Astrocyte (in vitro differentiated cells and primary cell): Measurements from ENCODE around the gene ZIC1. TPM values are rescaled to one million over a fixed set of nuclear protein-coding genes. Genes with fewer than 3 reads are reported as not detected.

ENCODE experiments used
- DNase-seq: peaks from one replicate; pipeline ENCODE4 v3.0.0-alpha.2; 2010; ENCODE audit warnings: low read depth
- FAIRE-seq: peaks from 2 replicates; lab custom pipeline; 2011; peaks lifted over from hg19 to GRCh38; lab: Jason Lieb, UNC
- H2AFZ ChIP-seq: 2 replicates; pipeline ENCODE4 v1.6.0; 2012; ENCODE audit warnings: low read depth, low read length, inconsistent platforms
- H3K27ac ChIP-seq: 2 replicates; pipeline ENCODE4 v1.5.1; 2011; ENCODE audit warnings: low read depth, low read length, inconsistent platforms
- H3K27me3 ChIP-seq: 2 replicates; pipeline ENCODE4 v1.6.0; 2011; ENCODE audit warnings: low read length, inconsistent platforms; ENCODE audit not compliant: insufficient read depth
- H3K36me3 ChIP-seq: 2 replicates; pipeline ENCODE4 v1.5.1; 2011; ENCODE audit warnings: low read length, inconsistent platforms; ENCODE audit not compliant: insufficient read depth
- H3K4me1 ChIP-seq: 2 replicates; pipeline ENCODE4 v1.5.1; 2011; ENCODE audit warnings: low read length, inconsistent platforms; ENCODE audit not compliant: insufficient read depth
- H3K4me2 ChIP-seq: 2 replicates; pipeline ENCODE4 v1.6.0; 2012; ENCODE audit warnings: low read length, inconsistent platforms
- H3K4me3 ChIP-seq: 2 replicates; pipeline ENCODE4 v1.5.1; 2011; ENCODE audit warnings: low read depth, mild to moderate bottlenecking, low read length, inconsistent platforms; ENCODE audit not compliant: insufficient read depth
- H3K79me2 ChIP-seq: 2 replicates; pipeline ENCODE4 v1.6.0; 2012; ENCODE audit warnings: mild to moderate bottlenecking, low read length, inconsistent platforms; ENCODE audit not compliant: insufficient read depth
- H3K9ac ChIP-seq: 2 replicates; pipeline ENCODE4 v1.6.0; 2012; ENCODE audit warnings: mild to moderate bottlenecking, low read length, inconsistent platforms
- H3K9me3 ChIP-seq: 2 replicates; pipeline ENCODE4 v1.5.1; 2012; ENCODE audit warnings: low read depth, mild to moderate bottlenecking, low read length, inconsistent platforms; ENCODE audit not compliant: insufficient read depth
- H4K20me1 ChIP-seq: 2 replicates; pipeline ENCODE4 v1.6.0; 2012; ENCODE audit warnings: low read length, inconsistent platforms; ENCODE audit not compliant: insufficient read depth
- H3K27ac Mint-ChIP-seq: one replicate; pipeline ENCODE4 v1.8.0; 2021; ENCODE audit warnings: mild to moderate bottlenecking, mixed read lengths; ENCODE audit not compliant: unreplicated experiment
- H3K27me3 Mint-ChIP-seq: one replicate; pipeline ENCODE4 v1.8.0; 2021; ENCODE audit warnings: low read depth, mixed read lengths; ENCODE audit not compliant: unreplicated experiment
- H3K36me3 Mint-ChIP-seq: one replicate; pipeline ENCODE4 v1.8.0; 2021; ENCODE audit warnings: low read depth, mixed read lengths; ENCODE audit not compliant: unreplicated experiment
- H3K4me1 Mint-ChIP-seq: one replicate; pipeline ENCODE4 v1.8.0; 2021; ENCODE audit warnings: low read depth, mixed read lengths; ENCODE audit not compliant: unreplicated experiment
- H3K4me3 Mint-ChIP-seq: one replicate; pipeline ENCODE4 v1.8.0; 2021; ENCODE audit warnings: mild to moderate bottlenecking, moderate library complexity, mixed read lengths; ENCODE audit not compliant: unreplicated experiment
- H3K9me3 Mint-ChIP-seq: one replicate; pipeline ENCODE4 v1.8.0; 2021; ENCODE audit warnings: mild to moderate bottlenecking, mixed read lengths; ENCODE audit not compliant: unreplicated experiment
- CTCF ChIP-seq: IDR thresholded peaks from 2 replicates; pipeline ENCODE4 v1.5.1; 2011; ENCODE audit warnings: low read depth, mild to moderate bottlenecking, inconsistent platforms, low read length, moderate library complexity; ENCODE audit not compliant: insufficient read depth
- EZH2 ChIP-seq: IDR thresholded peaks from 2 replicates; pipeline ENCODE4 v1.6.1; 2012; ENCODE audit warnings: mild to moderate bottlenecking, low read length, inconsistent platforms; ENCODE audit not compliant: insufficient read depth
- total RNA-seq: library from RNA; stranded (reverse); gene quantifications from 2 replicates; pipeline ENCODE4 v1.2.1, GENCODE V29; 2021

Gene ZIC1
- total RNA-seq, 1 donor from 2014 or later, result 0.30 TPM

GRCh38 chr3:147384210-147385058 lies 24.7 kb upstream of the ZIC1 start:
- peaks cover 83% of the 10 kb centered on the region for H3K27me3 ChIP-seq
- Mint-ChIP-seq H3K27ac (no peak overlapping the region), H3K4me3 (no peak overlapping the region), H3K27me3 (peaks cover 97% of the 10 kb centered on the region), H3K36me3 (no peaks in the 10 kb centered on the region), H3K4me1 (no peaks in the 10 kb centered on the region), H3K9me3 (peaks cover 14% of the 10 kb centered on the region)
- no peaks in the 10 kb centered on the region for H3K79me2 ChIP-seq
- peaks cover 4% of the 10 kb centered on the region for H3K9me3 ChIP-seq
- H3K4me3 ChIP-seq, result no peak overlapping the region
- DNase-seq (no peak), FAIRE-seq (no peak)
- H2AFZ ChIP-seq, result no peak overlapping the region
- H3K9ac ChIP-seq, result no peak overlapping the region
- H3K4me1 ChIP-seq, result no peaks in the 10 kb centered on the region
- no peak for TF ChIP-seq EZH2
- TF ChIP-seq CTCF, result no peak
- no peaks in the 10 kb centered on the region for H4K20me1 ChIP-seq
- no peaks in the 10 kb centered on the region for H3K36me3 ChIP-seq
- H3K4me2 ChIP-seq, result no peak overlapping the region
- H3K27ac ChIP-seq, result no peak overlapping the region

GRCh38 chr3:147385059-147386012 lies 23.8 kb upstream of the ZIC1 start:
- Histone ChIP-seq H3K4me2 (no peak overlapping the region), H3K9ac (no peak overlapping the region), H4K20me1 (no peaks in the 10 kb centered on the region), H2AFZ (no peak overlapping the region), H3K79me2 (no peaks in the 10 kb centered on the region), H3K9me3 (peaks cover 4% of the 10 kb centered on the region), H3K4me1 (no peaks in the 10 kb centered on the region), H3K4me3 (no peak overlapping the region), H3K27ac (no peak overlapping the region), H3K36me3 (no peaks in the 10 kb centered on the region), H3K27me3 (peaks cover 81% of the 10 kb centered on the region)
- Mint-ChIP-seq H3K27me3 (peaks cover 96% of the 10 kb centered on the region), H3K4me3 (no peak overlapping the region), H3K9me3 (peaks cover 18% of the 10 kb centered on the region), H3K27ac (no peak overlapping the region), H3K4me1 (no peaks in the 10 kb centered on the region), H3K36me3 (no peaks in the 10 kb centered on the region)
- no peak for FAIRE-seq
- no peak for DNase-seq
- TF ChIP-seq EZH2 (no peak), CTCF (no peak)
